Stimulated activated memory B cell treated with anti-CD40 and anti-IgM and Interleukin-4, amounts not matched to agents 10 μg/mL and 1 μg/mL and 100 μg/mL, for 72 hours (primary cell): ENCODE measurements around the gene PLEKHH3.
A peak's percentile ranks its signal among the peaks of the same experiment; 100 is the strongest.

Experiments
- ATAC-seq: fragments of 150-1000 bp; cut with Tn5 transposase; 2 replicates; pipeline ENCODE4 v1.10.0; 2021
- H3K27ac Mint-ChIP-seq: one replicate; pipeline ENCODE4 v1.8.0; 2022; ENCODE audit warnings: mild to moderate bottlenecking, mixed read lengths
- H3K27me3 Mint-ChIP-seq: one replicate; pipeline ENCODE4 v1.8.0; 2022; ENCODE audit warnings: mixed read lengths
- H3K36me3 Mint-ChIP-seq: one replicate; pipeline ENCODE4 v1.8.0; 2022; ENCODE audit warnings: mixed read lengths
- H3K4me1 Mint-ChIP-seq: one replicate; pipeline ENCODE4 v1.8.0; 2022; ENCODE audit warnings: mixed read lengths
- H3K4me3 Mint-ChIP-seq: one replicate; pipeline ENCODE4 v1.8.0; 2022; ENCODE audit warnings: mild to moderate bottlenecking, moderate library complexity, mixed read lengths
- H3K9me3 Mint-ChIP-seq: one replicate; pipeline ENCODE4 v1.8.0; 2022; ENCODE audit warnings: mixed read lengths

Gene PLEKHH3, protein sequence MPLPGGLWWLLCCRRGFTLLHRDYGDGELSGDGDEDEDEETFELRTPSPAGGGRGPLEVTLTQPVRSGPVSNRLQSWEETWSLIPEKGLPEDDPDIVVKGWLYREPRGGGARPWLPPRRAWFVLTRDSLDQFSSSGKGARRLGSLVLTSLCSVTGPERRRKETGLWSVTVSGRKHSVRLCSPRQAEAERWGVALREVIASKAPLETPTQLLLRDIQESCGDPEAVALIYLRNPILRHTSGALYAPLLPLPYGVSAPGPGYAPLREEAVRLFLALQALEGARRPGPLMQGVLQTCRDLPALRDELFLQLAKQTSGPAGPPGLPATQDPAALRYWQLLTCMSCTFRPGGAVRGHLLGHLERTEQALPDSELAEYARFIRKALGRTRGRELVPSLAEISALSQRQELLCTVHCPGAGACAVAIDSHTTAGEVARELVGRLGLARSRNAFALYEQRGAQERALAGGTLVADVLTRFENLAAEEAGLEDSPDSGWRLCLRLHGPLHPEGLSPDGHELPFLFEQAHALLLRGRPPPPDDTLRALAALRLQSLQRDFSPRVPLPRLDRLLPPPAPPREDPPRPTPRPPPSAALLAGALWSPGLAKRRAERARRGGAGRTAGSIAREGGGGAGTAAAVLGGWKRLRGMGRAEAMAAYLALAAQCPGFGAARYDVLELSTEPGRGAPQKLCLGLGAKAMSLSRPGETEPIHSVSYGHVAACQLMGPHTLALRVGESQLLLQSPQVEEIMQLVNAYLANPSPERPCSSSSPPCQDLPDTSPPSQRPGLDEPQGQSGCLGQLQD

DNA sequence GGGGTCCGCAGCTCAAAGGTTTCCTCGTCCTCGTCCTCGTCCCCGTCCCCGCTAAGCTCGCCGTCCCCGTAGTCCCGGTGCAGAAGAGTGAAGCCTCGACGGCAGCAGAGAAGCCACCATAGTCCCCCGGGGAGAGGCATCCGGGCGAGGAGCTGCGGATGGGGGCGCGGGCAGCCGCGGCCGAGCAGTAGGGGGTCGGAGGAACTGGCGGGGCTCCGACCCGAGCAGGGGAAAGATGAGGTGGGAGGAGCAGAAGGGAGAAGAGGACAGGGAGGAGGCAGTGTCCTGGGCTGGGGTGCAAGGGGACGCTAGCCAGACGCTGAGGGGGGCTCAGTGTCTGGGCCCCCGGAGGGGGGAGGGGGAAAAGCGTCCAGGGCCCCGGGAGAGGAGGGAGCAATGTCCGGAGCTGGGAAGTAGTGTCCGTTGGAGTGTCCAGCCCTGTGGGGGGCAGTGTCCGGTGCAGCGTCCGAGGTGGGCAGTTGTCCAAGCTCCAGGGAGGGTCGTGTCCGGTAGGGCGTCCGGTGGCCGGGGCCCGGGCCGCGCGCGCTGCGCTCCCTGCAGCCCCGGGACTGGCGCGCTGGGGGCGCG lies at the start of gene PLEKHH3:
PLEKHH3 (minus strand) TSS at position 571 of the 588 bp plus-strand sequence; CDS start at position 140, 431 bp downstream.
- Mint-ChIP-seq H3K9me3 (no peaks in the 10 kb centered on the region), H3K4me1 (peaks cover 62% of the 10 kb centered on the region), H3K36me3 (no peaks in the 10 kb centered on the region), H3K4me3 (peak within 1 kb of the TSS; percentile 82), H3K27me3 (peaks cover 40% of the 10 kb centered on the region), H3K27ac (peak within 1 kb of the TSS; percentile 2)
- ATAC-seq: no peak

DNA sequence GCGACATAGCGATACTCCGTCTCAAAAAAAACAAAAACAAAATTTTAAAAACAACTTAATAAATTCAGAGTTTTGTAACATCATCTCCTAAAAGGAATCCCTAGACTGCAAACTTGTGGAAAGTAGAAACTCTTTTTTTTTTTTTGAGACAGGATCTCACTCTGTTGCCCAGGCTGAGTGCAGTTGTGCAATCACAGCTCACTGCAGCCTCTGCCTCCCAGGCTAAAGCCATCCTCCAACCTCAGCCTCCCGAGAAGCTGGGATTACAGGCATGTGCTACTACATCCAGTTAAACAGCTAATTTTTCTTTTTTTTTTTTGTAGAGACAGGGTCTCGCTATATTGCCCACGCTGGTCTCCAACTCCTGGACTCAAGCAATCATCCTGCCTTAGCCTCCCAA lies 48.3 kb upstream of the PLEKHH3 start:
- no peak for ATAC-seq
- peaks cover 34% of the 10 kb centered on the region for H3K36me3 Mint-ChIP-seq

DNA sequence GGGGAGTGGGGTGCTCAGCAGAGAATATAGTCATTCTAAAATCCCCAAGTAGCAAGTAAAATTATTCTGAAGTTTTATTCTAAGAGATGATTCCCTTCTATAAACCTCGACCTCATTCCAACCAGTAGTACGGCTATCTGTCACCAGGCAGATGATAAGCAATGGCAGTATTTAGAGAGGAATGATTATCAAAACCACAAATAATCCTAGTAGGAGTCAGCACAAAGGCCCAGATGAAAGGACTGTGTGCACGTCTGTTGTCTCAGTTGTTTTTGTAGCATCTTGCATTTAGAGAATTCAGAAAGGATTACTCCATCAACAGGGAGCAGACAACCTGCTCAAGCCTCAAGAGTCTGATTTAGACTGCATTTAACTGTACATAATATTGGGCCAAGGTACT lies 46.8 kb upstream of the PLEKHH3 start:
- no peaks in the 10 kb centered on the region for H3K4me1 Mint-ChIP-seq
- peaks cover 39% of the 10 kb centered on the region for H3K36me3 Mint-ChIP-seq
- no peaks in the 10 kb centered on the region for H3K9me3 Mint-ChIP-seq
- H3K27me3 Mint-ChIP-seq: no peaks in the 10 kb centered on the region
- no peak overlapping the region for H3K4me3 Mint-ChIP-seq
- no peak for ATAC-seq
- H3K27ac Mint-ChIP-seq: no peak overlapping the region

More for the DNA sequence above, 48.3 kb upstream of the PLEKHH3 start:
- Mint-ChIP-seq H3K9me3 (no peaks in the 10 kb centered on the region), H3K4me3 (no peak overlapping the region), H3K4me1 (no peaks in the 10 kb centered on the region), H3K27me3 (no peaks in the 10 kb centered on the region), H3K27ac (no peak overlapping the region)

DNA sequence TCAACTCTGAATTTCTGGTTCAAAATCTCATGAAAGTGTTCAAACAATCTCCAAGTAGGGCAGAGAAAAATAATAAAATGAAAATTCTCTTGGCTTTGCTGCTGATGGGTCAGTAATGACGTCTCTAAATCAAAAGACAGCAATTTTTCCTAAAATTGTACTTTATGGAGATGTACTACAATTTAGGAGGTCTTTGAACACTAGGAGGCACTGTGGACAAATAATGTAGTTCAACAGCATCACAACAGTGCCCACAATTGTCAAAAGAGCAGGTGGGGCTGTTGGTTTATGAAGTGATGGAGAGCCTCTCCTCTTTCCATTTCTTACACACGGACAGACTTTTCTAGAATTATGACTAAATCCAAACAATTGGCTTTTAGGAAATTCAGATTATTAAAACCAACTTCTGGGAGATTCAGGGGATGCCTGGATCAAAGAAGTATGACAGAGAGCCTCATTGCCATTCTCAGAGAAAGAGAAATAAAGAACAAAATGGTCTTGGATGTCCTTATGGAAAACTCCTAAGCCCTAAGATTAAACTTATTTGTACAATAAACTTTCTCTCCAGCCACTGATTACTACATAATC lies 44.3 kb upstream of the PLEKHH3 start:
- Mint-ChIP-seq H3K9me3 (no peaks in the 10 kb centered on the region), H3K4me1 (no peaks in the 10 kb centered on the region), H3K27ac (no peak overlapping the region), H3K4me3 (no peak overlapping the region), H3K27me3 (no peaks in the 10 kb centered on the region), H3K36me3 (peaks cover 53% of the 10 kb centered on the region)
- ATAC-seq: peak; percentile 80

DNA sequence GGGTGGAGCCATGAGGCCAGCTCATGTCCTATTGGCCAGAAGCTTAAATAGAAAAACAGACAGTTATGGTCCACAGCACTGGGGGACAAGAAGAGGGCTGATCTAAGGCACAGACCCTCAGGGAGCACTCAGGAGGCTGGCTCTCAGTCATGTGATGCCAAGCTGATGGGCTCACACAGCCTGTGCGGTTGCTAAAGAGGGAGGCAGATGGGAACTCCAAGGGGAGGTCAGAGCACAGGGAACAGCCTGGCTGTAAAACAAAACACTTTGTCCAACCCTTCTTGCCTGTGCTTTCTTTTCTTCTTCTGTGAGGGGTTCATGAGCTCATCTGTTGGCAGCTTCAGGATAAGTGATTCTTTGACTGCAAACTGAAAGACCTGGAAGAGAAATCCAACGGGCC lies 32.8 kb upstream of the PLEKHH3 start:
- peaks cover 66% of the 10 kb centered on the region for H3K36me3 Mint-ChIP-seq
- H3K4me3 Mint-ChIP-seq: no peak overlapping the region
- H3K4me1 Mint-ChIP-seq: peaks cover 34% of the 10 kb centered on the region
- no peak overlapping the region for H3K27ac Mint-ChIP-seq
- no peak for ATAC-seq
- H3K27me3 Mint-ChIP-seq: no peaks in the 10 kb centered on the region
- no peaks in the 10 kb centered on the region for H3K9me3 Mint-ChIP-seq

DNA sequence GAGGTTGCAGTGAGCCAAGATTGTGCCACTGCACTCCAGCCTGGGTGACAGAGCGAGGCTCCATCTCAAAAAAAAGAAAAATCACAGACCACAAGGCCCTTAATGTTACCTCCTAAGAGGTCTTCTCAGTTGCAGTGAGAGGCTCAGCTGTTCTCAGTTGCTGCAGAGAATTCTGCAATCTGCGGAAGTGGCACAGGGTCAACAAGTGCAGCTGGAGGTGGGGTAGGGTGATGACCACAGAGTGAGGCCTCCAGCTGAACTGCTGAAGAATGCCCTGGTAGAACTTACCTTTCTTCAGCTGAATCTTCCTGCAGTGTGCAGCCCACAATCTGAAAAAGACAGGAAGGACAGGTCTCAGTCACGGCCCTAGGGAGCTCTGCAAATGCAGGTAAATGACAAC lies 31.8 kb upstream of the PLEKHH3 start:
- no peak for ATAC-seq
- Mint-ChIP-seq H3K9me3 (no peaks in the 10 kb centered on the region), H3K27me3 (no peaks in the 10 kb centered on the region), H3K27ac (no peak overlapping the region), H3K4me3 (no peak overlapping the region), H3K4me1 (peaks cover 44% of the 10 kb centered on the region), H3K36me3 (peaks cover 70% of the 10 kb centered on the region)

DNA sequence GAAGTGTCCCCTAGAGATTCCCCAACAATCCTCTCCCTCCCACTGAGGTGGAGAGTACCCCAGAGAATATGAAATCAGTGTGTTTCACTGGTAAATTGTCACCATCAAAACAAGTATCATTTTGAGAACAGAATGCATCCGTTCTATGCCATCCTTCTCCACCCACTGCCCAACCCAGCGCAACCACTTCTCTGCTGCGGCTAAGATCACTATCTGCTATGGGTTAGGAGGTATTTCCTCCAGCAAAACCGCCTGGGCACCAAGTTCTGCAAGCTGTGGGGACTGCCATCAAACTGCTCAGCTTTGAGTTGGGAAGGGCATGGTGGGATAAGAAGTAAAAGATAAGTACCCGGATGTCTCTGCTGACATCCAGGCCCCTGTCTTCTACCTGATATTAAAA lies 29.9 kb upstream of the PLEKHH3 start:
- no peaks in the 10 kb centered on the region for H3K9me3 Mint-ChIP-seq
- peaks cover 60% of the 10 kb centered on the region for H3K4me1 Mint-ChIP-seq
- peaks cover 72% of the 10 kb centered on the region for H3K36me3 Mint-ChIP-seq
- no peak overlapping the region for H3K4me3 Mint-ChIP-seq
- peak overlapping the region; percentile 79 for H3K27ac Mint-ChIP-seq
- ATAC-seq: peak; percentile 50
- no peaks in the 10 kb centered on the region for H3K27me3 Mint-ChIP-seq

DNA sequence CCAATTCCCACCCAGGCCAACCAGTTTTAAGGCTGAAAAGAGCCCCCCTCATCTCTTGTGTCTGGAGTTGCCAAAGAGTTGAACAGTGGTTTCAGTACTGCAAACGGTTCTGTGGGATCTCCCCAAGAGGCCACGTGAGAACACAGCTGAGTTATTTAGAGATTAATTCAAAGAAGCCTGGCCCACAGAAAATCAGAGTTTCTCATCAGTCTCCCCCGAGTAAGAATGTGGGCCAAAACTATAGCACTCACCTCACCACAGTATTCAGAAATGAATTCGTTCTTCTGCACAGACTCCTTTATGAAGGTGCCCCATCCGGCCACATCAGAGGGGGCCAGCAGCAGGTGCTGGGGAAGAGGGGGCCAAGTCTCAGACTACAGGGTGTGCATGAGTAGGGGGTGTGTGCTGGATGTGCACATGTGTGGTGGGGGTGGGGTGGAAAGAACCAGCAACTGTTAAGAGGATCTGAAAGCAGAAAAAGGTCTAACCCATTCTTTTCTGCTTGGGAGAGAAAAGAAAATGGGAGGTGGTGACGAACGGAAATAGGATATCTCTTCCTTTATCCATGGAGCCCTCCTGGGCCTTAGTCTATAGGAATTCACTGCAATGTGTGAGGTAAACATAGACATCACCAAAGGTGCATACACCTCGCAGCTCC lies 28.2 kb upstream of the PLEKHH3 start:
- H3K4me3 Mint-ChIP-seq: peak overlapping the region; percentile 36
- peak; percentile 95 for ATAC-seq
- H3K27me3 Mint-ChIP-seq: no peaks in the 10 kb centered on the region
- H3K36me3 Mint-ChIP-seq: peaks cover 74% of the 10 kb centered on the region
- H3K9me3 Mint-ChIP-seq: no peaks in the 10 kb centered on the region
- peaks cover 67% of the 10 kb centered on the region for H3K4me1 Mint-ChIP-seq
- H3K27ac Mint-ChIP-seq: peak overlapping the region; percentile 79

DNA sequence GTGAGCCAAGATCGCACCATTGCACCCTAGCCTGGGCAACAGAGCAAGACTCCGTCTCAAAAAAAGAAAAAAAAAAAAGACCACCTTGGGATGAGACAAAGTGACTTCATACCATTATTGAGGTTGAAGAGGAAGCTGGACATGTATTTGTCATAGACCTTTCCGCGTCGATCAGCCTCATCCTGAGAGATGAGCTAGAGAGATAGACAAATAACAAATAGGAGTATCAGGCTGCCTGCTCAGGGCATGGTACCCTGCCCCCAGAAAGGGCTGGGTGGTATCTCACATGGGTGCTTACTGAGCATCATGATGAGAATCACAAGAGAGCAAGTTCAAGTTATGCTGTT lies 27.7 kb upstream of the PLEKHH3 start:
- peak overlapping the region; percentile 79 for H3K27ac Mint-ChIP-seq
- ATAC-seq: peak; percentile 65
- no peaks in the 10 kb centered on the region for H3K9me3 Mint-ChIP-seq
- H3K36me3 Mint-ChIP-seq: peaks cover 74% of the 10 kb centered on the region
- H3K4me3 Mint-ChIP-seq: peak overlapping the region; percentile 36
- H3K27me3 Mint-ChIP-seq: no peaks in the 10 kb centered on the region
- H3K4me1 Mint-ChIP-seq: peaks cover 67% of the 10 kb centered on the region

DNA sequence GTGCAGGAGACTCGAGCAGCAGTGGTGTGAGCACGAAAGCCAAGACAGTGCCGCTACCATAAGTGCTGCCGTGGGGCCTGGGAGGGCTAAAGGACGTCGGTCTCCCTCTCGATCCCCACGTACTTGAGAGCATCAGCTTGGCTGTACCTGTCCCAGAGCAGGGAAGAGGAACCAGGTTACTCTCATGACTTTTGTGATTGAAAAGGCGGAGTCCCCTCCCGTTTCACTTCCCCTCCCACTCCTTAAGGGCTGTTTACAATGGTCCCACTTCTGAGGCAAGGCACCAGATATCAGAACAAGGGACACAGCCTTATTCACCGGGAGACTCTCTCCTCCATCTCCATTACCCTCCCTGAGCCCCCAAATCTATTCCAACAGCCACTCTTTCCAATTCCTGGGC lies 25.7 kb upstream of the PLEKHH3 start:
- Mint-ChIP-seq H3K27me3 (no peaks in the 10 kb centered on the region), H3K27ac (peak overlapping the region; percentile 12), H3K4me3 (peak overlapping the region; percentile 2), H3K4me1 (peaks cover 60% of the 10 kb centered on the region), H3K36me3 (peaks cover 72% of the 10 kb centered on the region), H3K9me3 (no peaks in the 10 kb centered on the region)
- ATAC-seq: peak; percentile 59

DNA sequence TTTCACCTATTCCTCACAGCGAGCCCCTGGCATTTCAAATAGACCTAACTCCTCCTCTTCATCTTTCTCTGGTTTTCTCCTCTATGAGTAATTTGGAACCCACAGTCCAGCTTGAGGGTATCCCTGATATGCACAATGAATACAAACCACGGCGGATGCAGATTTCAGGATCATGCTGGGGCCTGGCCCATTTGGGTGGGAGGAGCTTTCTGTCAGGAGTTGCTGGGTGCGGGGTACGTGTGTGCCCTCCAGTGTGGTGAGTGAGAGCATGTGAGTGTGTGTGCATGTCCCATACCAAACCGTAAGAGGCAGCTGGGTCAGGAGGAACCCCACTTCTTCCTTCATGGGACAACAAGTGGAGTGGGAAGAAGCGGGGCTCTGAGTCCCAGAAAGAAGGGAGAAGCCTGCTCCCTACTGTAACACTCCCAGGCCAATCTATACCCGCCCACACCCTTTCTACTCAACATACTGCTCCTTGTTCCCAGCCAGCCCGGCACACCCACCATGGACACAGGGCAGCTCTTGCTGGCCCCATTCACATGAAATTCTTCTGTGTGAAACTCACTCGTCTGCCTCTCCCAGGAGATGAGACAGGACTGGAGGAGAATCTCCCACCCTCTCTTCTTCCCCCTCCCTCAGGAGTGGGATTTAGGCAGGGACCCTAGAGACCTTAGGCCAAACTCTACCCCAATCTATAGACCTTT lies 23.9 kb upstream of the PLEKHH3 start:
- no peaks in the 10 kb centered on the region for H3K27me3 Mint-ChIP-seq
- H3K9me3 Mint-ChIP-seq: no peaks in the 10 kb centered on the region
- peaks cover 44% of the 10 kb centered on the region for H3K4me1 Mint-ChIP-seq
- no peak overlapping the region for H3K4me3 Mint-ChIP-seq
- H3K36me3 Mint-ChIP-seq: peaks cover 74% of the 10 kb centered on the region
- no peak for ATAC-seq
- H3K27ac Mint-ChIP-seq: no peak overlapping the region

DNA sequence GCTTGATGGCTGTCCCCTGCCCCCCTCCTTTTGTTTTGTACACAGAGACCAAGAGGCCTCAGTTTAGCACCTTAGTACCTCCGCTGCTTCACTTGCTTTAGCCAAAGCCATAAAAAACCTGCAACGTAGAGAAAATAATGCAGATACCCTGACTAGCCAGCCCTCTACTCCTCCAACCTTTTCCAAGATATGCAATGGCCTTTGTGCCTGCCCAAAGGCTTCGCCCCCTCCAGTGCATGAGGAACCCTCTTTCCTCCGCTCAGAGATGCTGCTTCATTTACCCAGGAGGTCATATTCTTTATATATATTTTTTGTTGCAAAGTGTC lies 22.6 kb upstream of the PLEKHH3 start:
- Mint-ChIP-seq H3K36me3 (peaks cover 73% of the 10 kb centered on the region), H3K4me3 (no peak overlapping the region), H3K27ac (no peak overlapping the region), H3K27me3 (no peaks in the 10 kb centered on the region), H3K4me1 (peaks cover 31% of the 10 kb centered on the region), H3K9me3 (no peaks in the 10 kb centered on the region)
- no peak for ATAC-seq

DNA sequence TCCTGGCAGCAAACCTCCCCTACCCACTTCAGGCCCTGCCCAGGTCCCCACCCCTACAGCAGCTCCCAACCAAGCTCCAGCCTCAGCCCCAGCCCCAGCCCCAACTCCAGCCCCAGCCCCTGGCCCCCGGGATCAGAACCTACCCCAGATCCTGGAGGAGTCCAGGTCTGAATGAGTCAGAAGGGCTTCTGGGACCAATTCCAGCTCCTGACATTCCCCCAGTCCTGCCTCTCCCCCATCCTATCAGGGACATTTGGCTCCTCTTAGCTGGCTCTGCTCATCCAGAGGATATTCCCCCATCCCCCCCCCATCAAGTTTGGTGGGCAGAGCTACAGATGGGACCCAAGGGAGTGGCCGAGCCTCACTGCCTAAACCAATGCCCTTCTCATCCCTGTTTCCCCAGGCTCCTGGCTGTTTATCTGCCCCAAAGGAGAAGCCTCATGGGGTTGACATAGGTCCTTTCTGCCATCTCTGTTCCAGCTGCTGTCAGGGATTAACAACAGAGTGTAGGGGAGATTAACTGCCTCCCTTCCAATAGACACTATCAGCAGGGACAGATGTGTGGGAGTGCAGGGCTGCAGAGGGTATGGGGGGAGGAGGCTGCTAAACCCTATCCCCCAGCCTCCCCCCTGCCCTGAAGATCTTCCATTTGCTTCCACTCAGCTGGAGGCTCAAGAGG lies 22.1 kb upstream of the PLEKHH3 start:
- Mint-ChIP-seq H3K27me3 (no peaks in the 10 kb centered on the region), H3K27ac (no peak overlapping the region), H3K4me3 (no peak overlapping the region), H3K4me1 (peaks cover 26% of the 10 kb centered on the region), H3K9me3 (no peaks in the 10 kb centered on the region), H3K36me3 (peaks cover 68% of the 10 kb centered on the region)
- no peak for ATAC-seq
